NCI-H2107 (cell line): Measurements from ENCODE around the gene CLC.
"Not testable (repeated sequence)": the region's sequence is repeated elsewhere in the genome, so short reads cannot be mapped to it uniquely, and the experiment has no call there.

ENCODE experiments used
- DNase-seq: peaks from one replicate; lab custom pipeline; 2025; lab: John Stamatoyannopoulos, UW

The CLC gene

GRCh38 chr19:39729594-39729993, 8.2 kb downstream of the CLC start:
- DNase-seq, result no peak

- DNase-seq, result no peak
Observed at GRCh38 chr19:39728040-39728439, 9.8 kb downstream of the CLC start.

DNA sequence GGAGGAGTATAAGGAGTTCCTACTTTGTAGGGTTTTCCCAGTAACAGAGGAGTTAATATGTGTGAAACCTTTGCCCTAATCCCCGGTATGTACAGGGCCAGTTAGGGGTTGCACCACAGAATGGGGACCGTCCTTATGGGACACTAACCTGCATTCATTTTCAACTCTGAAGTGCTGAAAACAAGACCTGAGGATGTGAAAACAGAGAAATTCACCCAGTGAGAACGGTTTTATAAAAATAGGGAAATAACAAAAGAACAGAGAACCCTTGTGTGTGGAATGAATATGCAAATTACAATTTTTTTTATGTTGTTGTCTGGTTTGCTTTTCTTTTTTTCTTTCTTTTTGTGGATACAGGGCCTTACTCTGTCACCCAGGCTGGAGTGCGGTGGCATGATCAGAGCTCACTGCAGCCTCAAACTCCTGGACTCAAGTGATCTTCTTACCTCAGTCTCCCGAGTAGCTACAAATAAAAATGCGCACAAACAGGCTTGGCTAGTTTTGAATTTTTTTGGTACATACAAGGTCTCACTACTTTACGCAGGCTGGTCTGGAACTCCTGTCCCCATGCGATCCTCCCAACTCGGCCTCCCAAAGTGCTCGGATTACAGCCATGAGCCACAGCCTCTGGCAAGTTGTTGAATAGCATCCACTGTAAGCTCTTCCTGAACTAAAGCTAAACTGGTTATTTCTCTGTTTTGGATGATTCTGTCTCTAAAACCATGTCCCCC, 10.6 kb downstream of the CLC start:
- DNase-seq, result no peak

- DNase-seq, result no peak
Observed at GRCh38 chr19:39725995-39726394, 11.8 kb downstream of the CLC start.

DNA sequence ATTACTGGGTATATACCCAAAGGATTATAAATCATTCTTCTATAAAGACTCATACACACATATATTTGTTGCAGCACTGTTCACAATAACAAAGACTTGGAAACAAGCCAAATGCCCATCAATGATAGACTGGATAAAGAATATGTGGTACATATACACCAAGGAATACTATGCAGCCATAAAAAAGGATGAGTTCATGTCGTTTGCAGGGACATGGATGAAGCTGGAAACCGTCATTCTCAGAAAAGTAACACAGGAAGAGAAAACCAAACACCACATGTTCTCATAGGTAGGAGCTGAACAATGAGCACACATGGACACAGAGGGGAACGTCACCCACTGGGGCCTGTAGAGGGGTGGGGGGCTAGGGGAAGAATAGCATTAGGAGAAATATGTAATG, 17.7 kb downstream of the CLC start:
- not testable (repeated sequence) for DNase-seq

GRCh38 chr19:39710333-39710890, 27.4 kb downstream of the CLC start:
- DNase-seq, result no peak

DNA sequence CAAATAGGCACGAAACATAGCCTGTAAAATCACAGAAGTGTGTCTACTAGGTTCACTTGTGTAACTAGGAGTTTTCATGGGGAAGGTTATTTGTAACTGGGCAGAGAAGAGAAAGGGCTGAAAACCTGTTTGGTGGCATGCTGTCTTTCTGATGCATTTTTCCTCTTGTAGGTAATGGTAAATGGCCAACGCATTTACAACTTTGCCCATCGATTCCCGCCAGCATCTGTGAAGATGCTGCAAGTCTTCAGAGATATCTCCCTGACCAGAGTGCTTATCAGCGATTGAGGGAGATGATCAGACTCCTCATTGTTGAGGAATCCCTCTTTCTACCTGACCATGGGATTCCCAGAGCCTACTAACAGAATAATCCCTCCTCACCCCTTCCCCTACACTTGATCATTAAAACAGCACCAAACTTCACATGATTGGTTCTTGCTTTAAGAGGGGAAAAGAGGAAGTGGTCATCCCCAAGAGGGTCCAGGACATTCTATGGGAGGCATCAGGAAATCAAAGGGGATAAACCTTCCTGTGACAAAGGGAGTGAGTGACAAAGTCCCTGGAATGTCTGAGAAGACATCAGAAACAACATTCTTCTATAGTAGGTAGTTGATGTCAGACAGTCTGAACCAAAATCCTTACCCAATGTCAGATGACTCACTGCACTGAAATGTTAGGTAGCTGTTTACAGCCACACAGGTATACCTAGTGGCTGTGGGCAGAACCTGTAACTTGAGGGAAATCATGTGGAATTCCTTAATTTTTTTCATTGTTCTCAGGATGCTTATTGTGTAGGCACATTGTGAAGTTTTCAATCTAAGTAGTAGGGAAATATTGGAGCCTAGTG, 28.6 kb downstream of the CLC start:
- no peak for DNase-seq

- no peak for DNase-seq
Observed at GRCh38 chr19:39708594-39708993, 29.2 kb downstream of the CLC start.

DNA sequence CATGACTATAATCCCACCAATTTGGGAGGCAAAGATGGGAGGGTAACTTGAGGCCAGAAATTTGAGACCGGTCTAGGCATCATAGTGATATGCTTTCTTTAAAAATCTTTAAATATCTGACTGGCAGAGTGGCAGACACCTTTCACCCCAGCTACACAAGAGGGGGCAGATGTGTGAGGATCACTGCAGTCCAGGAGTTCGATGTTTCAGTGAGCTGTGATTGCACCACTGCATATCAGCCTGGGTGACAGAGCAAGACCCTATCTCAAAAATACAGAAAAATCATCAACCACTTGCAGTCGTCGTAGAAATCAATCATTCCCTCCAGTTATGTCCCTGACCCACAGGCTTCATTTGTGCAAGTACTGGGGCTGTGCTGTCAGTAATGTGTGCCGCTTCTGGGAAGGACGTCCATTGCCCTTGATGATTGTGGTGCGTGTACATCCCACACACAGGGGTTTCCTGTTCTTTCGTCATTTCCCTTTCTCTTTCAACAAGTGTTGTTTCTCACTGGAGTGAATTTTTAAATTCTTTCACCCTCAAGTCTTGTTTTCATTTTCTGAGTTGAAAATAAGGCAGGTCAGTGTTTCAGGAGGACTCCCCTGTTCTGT, 32.1 kb downstream of the CLC start:
- no peak for DNase-seq

GRCh38 chr19:39704181-39705044, 33.4 kb downstream of the CLC start, which contains the start of gene LGALS14:
LGALS14 (plus strand) TSS chr19:39704481; CDS start chr19:39704529, 48 bp downstream.
- DNase-seq, result no peak

DNA sequence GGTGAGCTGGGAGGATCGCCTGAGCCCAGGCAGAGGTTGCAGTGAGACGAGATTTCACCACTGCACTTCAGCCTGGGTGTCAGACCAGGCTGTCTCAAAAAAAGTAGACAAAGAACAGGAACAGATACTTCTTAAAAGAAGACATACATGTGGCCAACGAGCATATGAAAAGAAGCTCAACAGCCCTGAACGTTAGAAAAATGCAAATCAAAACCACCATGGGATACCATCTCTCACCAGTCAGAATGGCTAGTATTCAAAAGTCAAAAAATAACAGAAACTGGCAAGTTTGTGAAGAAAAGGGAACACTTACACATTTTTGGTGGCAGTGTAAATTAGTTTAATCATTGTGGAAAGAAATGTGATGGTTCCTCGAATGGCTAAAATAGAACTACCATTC, 36.5 kb downstream of the CLC start:
- DNase-seq, result no peak

DNA sequence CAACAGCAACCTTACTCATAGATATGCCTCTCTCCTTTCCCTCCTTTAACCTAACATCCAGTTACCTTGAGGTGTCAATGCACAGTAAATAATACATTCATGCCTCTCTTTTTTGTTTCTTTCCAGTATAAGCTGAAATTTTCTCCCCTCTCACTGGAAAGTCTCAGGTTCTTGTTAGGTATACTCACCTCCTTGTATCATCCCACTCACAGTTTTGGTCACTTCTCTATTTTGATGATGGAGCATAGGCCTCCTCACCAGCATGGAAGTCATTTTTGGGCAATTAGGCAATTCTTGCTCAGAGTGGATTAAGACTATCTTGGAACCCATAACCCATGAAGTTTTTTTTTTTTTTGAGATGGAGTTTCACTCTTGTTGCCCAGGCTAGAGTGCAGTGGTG, 39.3 kb downstream of the CLC start:
- DNase-seq, result no peak

- DNase-seq, result no peak
Observed at GRCh38 chr19:39696387-39696786, 41.4 kb downstream of the CLC start.

DNA sequence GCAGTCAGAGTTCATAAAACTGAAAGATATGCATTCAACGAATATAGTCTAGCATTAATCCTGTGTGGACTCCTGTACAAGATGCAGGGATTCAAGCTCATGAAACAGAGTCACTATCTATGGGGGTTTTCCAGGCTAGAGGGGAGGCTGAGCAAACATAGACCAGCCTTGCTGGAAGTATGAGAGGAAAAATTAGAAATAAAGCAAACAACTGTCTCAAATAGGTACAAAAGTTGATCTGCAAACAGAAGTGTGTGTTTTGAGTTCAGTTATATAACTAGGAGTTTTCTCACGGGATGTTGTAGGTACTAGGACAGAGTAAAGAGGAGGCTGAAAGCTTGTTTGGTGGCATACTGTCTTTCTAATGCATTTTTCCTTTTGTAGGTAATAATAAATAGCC, 42.1 kb downstream of the CLC start:
- DNase-seq, result no peak

DNA sequence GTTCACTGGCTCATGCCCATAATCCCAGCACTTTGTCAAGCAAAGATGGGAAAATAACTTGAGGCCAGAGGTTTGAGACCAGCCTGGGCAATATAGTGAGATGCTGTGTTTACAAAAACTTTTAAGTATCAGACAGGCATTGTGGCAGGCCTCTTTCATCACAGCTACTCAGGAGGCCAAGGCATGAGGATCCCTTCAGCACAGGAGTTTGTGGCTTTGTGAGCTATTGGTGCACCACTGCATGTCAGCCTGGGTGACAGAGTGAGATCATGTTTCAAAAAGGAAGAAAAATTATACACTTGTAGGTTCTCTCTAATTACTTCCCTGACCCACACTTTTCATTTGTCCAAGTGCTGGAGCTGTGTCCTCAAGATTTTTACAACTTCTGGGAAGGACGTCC, 45.0 kb downstream of the CLC start:
- no peak for DNase-seq

GRCh38 chr19:39692166-39692565, 45.7 kb downstream of the CLC start:
- no peak for DNase-seq

GRCh38 chr19:39688637-39689036, 49.2 kb downstream of the CLC start:
- not testable (repeated sequence) for DNase-seq

DNA sequence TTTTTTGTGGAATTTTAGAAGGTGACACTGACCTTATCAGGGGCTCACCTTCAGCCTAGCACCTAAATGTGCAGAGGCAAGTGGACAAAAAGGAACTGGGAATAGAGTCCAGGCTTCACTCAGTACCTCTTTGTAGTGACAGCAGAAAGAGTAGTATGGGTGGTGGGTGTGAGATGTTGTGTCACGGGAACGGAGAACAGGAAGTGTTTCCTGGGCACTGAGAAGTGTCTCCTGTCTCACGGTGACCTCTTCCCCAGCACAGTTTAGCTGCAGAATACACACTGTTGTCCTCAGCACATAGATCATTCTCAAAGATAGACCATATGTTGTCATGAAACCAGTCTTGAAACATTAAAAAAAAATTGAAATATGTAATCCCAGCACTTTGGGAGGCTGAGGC, 51.1 kb downstream of the CLC start:
- DNase-seq, result no peak

- no peak for DNase-seq
Observed at GRCh38 chr19:39684267-39684666, 53.6 kb downstream of the CLC start.

DNA sequence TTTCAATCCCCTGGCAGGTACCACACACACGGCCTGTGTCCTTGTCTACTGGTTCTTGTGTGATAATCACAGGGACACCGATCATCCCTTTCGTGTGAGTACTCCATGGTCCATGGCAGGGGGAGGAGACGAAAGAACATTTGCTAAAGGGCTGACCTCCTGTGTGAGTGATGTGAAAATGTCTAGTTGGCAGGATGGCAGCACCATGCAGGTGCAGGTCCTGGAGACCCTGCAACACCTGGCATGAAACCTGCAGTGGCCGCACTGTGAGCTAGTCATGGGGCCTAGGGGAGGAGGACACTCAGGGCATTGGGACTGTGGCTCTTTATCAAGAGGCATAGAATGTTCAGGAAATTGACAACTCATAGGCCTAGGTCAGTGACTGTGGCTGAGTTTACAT, 56.4 kb downstream of the CLC start:
- DNase-seq, result no peak
